Measurements from ENCODE around the gene FAM20B. TPM values are rescaled to one million over a fixed set of nuclear protein-coding genes. Genes with fewer than 3 reads are reported as not detected.

FAM20B gene
- total RNA-seq, 1 experiment from 2014 or later: 35.4 TPM

DNA sequence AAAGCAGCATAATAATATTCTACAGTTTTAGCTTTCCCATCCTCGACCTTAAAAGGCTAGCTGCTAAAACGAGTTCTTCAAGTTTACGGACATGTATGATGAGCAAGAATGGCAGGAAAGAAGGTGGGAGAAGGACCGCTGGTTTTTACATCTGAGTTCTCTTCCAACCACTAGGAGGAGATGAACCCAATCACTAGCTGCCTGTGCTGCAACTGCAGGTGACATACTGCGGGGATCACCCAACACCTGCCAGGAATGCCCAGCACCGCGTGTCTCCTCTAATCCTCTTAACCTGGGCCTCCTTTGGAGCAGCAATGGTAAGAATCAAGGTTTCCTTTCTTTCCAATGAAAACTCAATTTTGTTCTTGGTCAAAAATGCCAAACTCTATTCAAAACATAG is 79.7 kb downstream of the FAM20B start:
- Histone ChIP-seq H2AK5ac (ENCODE audit: insufficient read length, low read length) (no peak overlapping the region), H4K91ac (ENCODE audit: insufficient read length, low read depth, low read length) (no peak overlapping the region), H2BK20ac (ENCODE audit: low read depth, low read length, poor library complexity, severe bottlenecking) (no peak overlapping the region), H4K8ac (replicated peaks; ENCODE audit: insufficient read length, low read depth, low read length) (no peak overlapping the region), H3K56ac (ENCODE audit: insufficient read length, low read depth, low read length) (no peak overlapping the region), H2BK5ac (ENCODE audit: insufficient read length, low read length) (no peak overlapping the region), H2BK12ac (ENCODE audit: insufficient read length, low read depth, low read length) (no peak overlapping the region), H3K23me2 (ENCODE audit: insufficient read length, low read depth, low read length, poor library complexity, severe bottlenecking) (no peaks in the 10 kb centered on the region), H3K23ac (ENCODE audit: insufficient read length, low read depth, low read length) (no peak overlapping the region), H3K79me1 (ENCODE audit: insufficient read depth, low read depth, low read length, poor library complexity, severe bottlenecking) (no peaks in the 10 kb centered on the region), H3K79me2 (ENCODE audit: insufficient read depth, low read length) (no peaks in the 10 kb centered on the region), H2AFZ (ENCODE audit: low read length) (no peak overlapping the region), H4K20me1 (ENCODE audit: control insufficient read depth, insufficient read depth, insufficient read length) (no peaks in the 10 kb centered on the region), H3K14ac (ENCODE audit: insufficient read depth, low read length) (no peak overlapping the region), H2BK15ac (ENCODE audit: low read depth, low read length) (no peak overlapping the region), H2BK120ac (ENCODE audit: low read depth, low read length, poor library complexity, severe bottlenecking) (no peak overlapping the region), H3K4me2 (ENCODE audit: insufficient read depth, insufficient read length, low read length) (no peak overlapping the region), H3T11ph (ENCODE audit: low read length) (no peak overlapping the region), H3K4ac (ENCODE audit: low read depth, low read length) (no peak overlapping the region), H3K9me3 (ENCODE audit: control insufficient read depth, low read depth, low read length) (no peaks in the 10 kb centered on the region), H4K5ac (ENCODE audit: insufficient read length, low read depth, low read length) (no peak overlapping the region), H3K9ac (ENCODE audit: extremely low read depth, insufficient read length, low read length) (no peak overlapping the region), H3K27ac (ENCODE audit: insufficient read length, low read depth, low read length) (no peak overlapping the region), H3K18ac (ENCODE audit: insufficient read length, low read depth, low read length) (no peak overlapping the region), H3K4me1 (ENCODE audit: insufficient read depth, low read length) (no peaks in the 10 kb centered on the region), H3K27me3 (ENCODE audit: insufficient read depth, low read length) (no peaks in the 10 kb centered on the region)
- Mint-ChIP-seq H3K27me3 (ENCODE audit: low read depth) (no peaks in the 10 kb centered on the region; the same call in 1 of the 2 replicates), H3K4me3 (no peak overlapping the region), H3K9me3 (no peaks in the 10 kb centered on the region), H3K27ac (peak overlapping the region in 1 of 3 experiments; percentile 80; a peak in 2 of 7 replicates), H3K36me3 (ENCODE audit: insufficient read depth in 1 of 3, low read depth in 3 of 3) (peaks cover 14 to 42% (median 31%) of the 10 kb centered on the region in 3 experiments; a peak in 6 of 7 replicates), H3K4me1 (peaks cover 12 to 16% of the 10 kb centered on the region in 2 experiments)
- peak; percentile 81 for DNase-seq
- no CpG with 5 or more reads among the region's 7 CpGs for WGBS (ENCODE audit: extremely low coverage, insufficient read length, low lambda C conversion rate)
- TF ChIP-seq, protein P1, sequence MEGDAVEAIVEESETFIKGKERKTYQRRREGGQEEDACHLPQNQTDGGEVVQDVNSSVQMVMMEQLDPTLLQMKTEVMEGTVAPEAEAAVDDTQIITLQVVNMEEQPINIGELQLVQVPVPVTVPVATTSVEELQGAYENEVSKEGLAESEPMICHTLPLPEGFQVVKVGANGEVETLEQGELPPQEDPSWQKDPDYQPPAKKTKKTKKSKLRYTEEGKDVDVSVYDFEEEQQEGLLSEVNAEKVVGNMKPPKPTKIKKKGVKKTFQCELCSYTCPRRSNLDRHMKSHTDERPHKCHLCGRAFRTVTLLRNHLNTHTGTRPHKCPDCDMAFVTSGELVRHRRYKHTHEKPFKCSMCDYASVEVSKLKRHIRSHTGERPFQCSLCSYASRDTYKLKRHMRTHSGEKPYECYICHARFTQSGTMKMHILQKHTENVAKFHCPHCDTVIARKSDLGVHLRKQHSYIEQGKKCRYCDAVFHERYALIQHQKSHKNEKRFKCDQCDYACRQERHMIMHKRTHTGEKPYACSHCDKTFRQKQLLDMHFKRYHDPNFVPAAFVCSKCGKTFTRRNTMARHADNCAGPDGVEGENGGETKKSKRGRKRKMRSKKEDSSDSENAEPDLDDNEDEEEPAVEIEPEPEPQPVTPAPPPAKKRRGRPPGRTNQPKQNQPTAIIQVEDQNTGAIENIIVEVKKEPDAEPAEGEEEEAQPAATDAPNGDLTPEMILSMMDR (conservative IDR thresholded peaks at IDR 0.05): peak; percentile 79

Measured in H9 (cell line).